H9 (cell line): ENCODE data around the gene INO80. TPM values are rescaled to one million over a fixed set of nuclear protein-coding genes. Genes with fewer than 3 reads are reported as not detected.

Experiments used
- DNase-seq: peaks from one replicate; pipeline ENCODE4 v3.0.0-alpha.2; 2017
- H2AFZ ChIP-seq: one replicate; pipeline ENCODE4 v1.6.1; 2013; ENCODE audit warnings: mild to moderate bottlenecking, low read length, control low read depth, moderate library complexity
- H2AK5ac ChIP-seq: 2 replicates; pipeline ENCODE4 v1.6.1; 2013; ENCODE audit warnings: low read length, control low read depth, mixed read lengths; ENCODE audit not compliant: insufficient read length
- H2BK120ac ChIP-seq: one replicate; pipeline ENCODE4 v1.6.1; 2013; ENCODE audit warnings: low read depth, mild to moderate bottlenecking, low read length, control low read depth, inconsistent platforms; ENCODE audit not compliant: poor library complexity, severe bottlenecking
- H2BK12ac ChIP-seq: 2 replicates; pipeline ENCODE4 v1.6.1; 2013; ENCODE audit warnings: low read length, control low read depth, mixed read lengths, low read depth; ENCODE audit not compliant: insufficient read length
- H2BK15ac ChIP-seq: 2 replicates; pipeline ENCODE4 v1.6.1; 2013; ENCODE audit warnings: low read depth, low read length, control low read depth
- H2BK20ac ChIP-seq: one replicate; pipeline ENCODE4 v1.6.1; 2013; ENCODE audit warnings: low read depth, mild to moderate bottlenecking, low read length, control low read depth, inconsistent platforms; ENCODE audit not compliant: poor library complexity, severe bottlenecking
- H2BK5ac ChIP-seq: 2 replicates; pipeline ENCODE4 v1.6.1; 2013; ENCODE audit warnings: low read length, control low read depth, mixed read lengths; ENCODE audit not compliant: insufficient read length
- H3K14ac ChIP-seq: 2 replicates; pipeline ENCODE4 v1.6.1; 2013; ENCODE audit warnings: low read length, control low read depth; ENCODE audit not compliant: insufficient read depth
- H3K18ac ChIP-seq: 2 replicates; pipeline ENCODE4 v1.6.1; 2013; ENCODE audit warnings: low read depth, mild to moderate bottlenecking, mixed read lengths, low read length, control low read depth; ENCODE audit not compliant: insufficient read length
- H3K23ac ChIP-seq: 2 replicates; pipeline ENCODE4 v1.6.1; 2013; ENCODE audit warnings: low read length, control low read depth, mixed read lengths, low read depth; ENCODE audit not compliant: insufficient read length
- H3K23me2 ChIP-seq: 2 replicates; pipeline ENCODE4 v1.6.1; 2013; ENCODE audit warnings: low read depth, mild to moderate bottlenecking, mixed read lengths, low read length, control low read depth; ENCODE audit not compliant: insufficient read length, poor library complexity, severe bottlenecking
- H3K27ac ChIP-seq: 2 replicates; pipeline ENCODE4 v1.5.1; 2013; ENCODE audit warnings: low read length, control low read depth, mixed read lengths, low read depth; ENCODE audit not compliant: insufficient read length
- H3K27me3 ChIP-seq: 2 replicates; pipeline ENCODE4 v1.6.1; 2013; ENCODE audit warnings: low read length, control low read depth, inconsistent platforms; ENCODE audit not compliant: insufficient read depth
- H3K4ac ChIP-seq: 2 replicates; pipeline ENCODE4 v1.6.1; 2013; ENCODE audit warnings: low read depth, mild to moderate bottlenecking, control low read depth, inconsistent platforms, low read length, moderate library complexity
- H3K4me1 ChIP-seq: 2 replicates; pipeline ENCODE4 v1.6.1; 2013; ENCODE audit warnings: low read length, control low read depth, inconsistent platforms; ENCODE audit not compliant: insufficient read depth
- H3K4me2 ChIP-seq: 2 replicates; pipeline ENCODE4 v1.6.1; 2013; ENCODE audit warnings: low read length, control low read depth, mixed read lengths; ENCODE audit not compliant: insufficient read length, insufficient read depth
- H3K56ac ChIP-seq: 2 replicates; pipeline ENCODE4 v1.6.1; 2013; ENCODE audit warnings: low read depth, mild to moderate bottlenecking, mixed read lengths, low read length, control low read depth; ENCODE audit not compliant: insufficient read length
- H3K79me1 ChIP-seq: 2 replicates; pipeline ENCODE4 v1.6.1; 2013; ENCODE audit warnings: low read depth, mild to moderate bottlenecking, moderate library complexity, low read length, control low read depth, inconsistent platforms; ENCODE audit not compliant: insufficient read depth, poor library complexity, severe bottlenecking
- H3K79me2 ChIP-seq: 2 replicates; pipeline ENCODE4 v1.6.1; 2013; ENCODE audit warnings: low read length, control low read depth, inconsistent platforms; ENCODE audit not compliant: insufficient read depth
- H3K9ac ChIP-seq: 2 replicates; pipeline ENCODE4 v1.6.1; 2013; ENCODE audit warnings: low read length, control low read depth, mixed read lengths; ENCODE audit not compliant: insufficient read length; ENCODE audit errors: extremely low read depth
- H3K9me3 ChIP-seq: one replicate; pipeline ENCODE4 v1.6.1; 2013; ENCODE audit warnings: low read depth, low read length, inconsistent platforms; ENCODE audit not compliant: control insufficient read depth
- H3T11ph ChIP-seq: one replicate; pipeline ENCODE4 v1.6.1; 2013; ENCODE audit warnings: mild to moderate bottlenecking, low read length, control low read depth, inconsistent platforms
- H4K20me1 ChIP-seq: one replicate; pipeline ENCODE4 v1.6.1; 2013; ENCODE audit not compliant: control insufficient read depth, insufficient read length, insufficient read depth
- H4K5ac ChIP-seq: 2 replicates; pipeline ENCODE4 v1.6.1; 2013; ENCODE audit warnings: low read depth, mild to moderate bottlenecking, mixed read lengths, low read length, control low read depth; ENCODE audit not compliant: insufficient read length
- H4K8ac ChIP-seq: replicated peaks from 2 replicates; pipeline ENCODE4 v1.6.1; 2013; ENCODE audit warnings: low read length, control low read depth, mixed read lengths, low read depth; ENCODE audit not compliant: insufficient read length
- H4K91ac ChIP-seq: 2 replicates; pipeline ENCODE4 v1.6.1; 2013; ENCODE audit warnings: low read depth, mild to moderate bottlenecking, moderate library complexity, mixed read lengths, low read length, control low read depth; ENCODE audit not compliant: insufficient read length
- H3K27ac Mint-ChIP-seq, 3 experiments: 2 replicates in 2 of 3; 3 replicates in 1 of 3; pipeline ENCODE4 v1.8.0; 2020 to 2021; ENCODE audit warnings: mixed read lengths in 3 of 3, mild to moderate bottlenecking in 1 of 3, moderate library complexity in 1 of 3
- H3K27me3 Mint-ChIP-seq: 2 replicates; pipeline ENCODE4 v1.8.0; 2021; ENCODE audit warnings: low read depth, mild to moderate bottlenecking, moderate library complexity, mixed read lengths
- H3K36me3 Mint-ChIP-seq, 3 experiments: 2 replicates in 2 of 3; 3 replicates in 1 of 3; pipeline ENCODE4 v1.8.0; 2020 to 2021; ENCODE audit warnings: low read depth in 3 of 3, mixed read lengths in 3 of 3; ENCODE audit not compliant: insufficient read depth in 1 of 3
- H3K4me1 Mint-ChIP-seq, 2 experiments: 2 replicates each; pipeline ENCODE4 v1.8.0; 2020; ENCODE audit warnings: mixed read lengths in 2 of 2
- H3K4me3 Mint-ChIP-seq, 2 experiments: 2 replicates in 1 of 2; 3 replicates in 1 of 2; pipeline ENCODE4 v1.8.0; 2020 to 2021; ENCODE audit warnings: mild to moderate bottlenecking in 2 of 2, mixed read lengths in 2 of 2, moderate library complexity in 1 of 2
- H3K9me3 Mint-ChIP-seq, 2 experiments: 2 replicates in 1 of 2; 3 replicates in 1 of 2; pipeline ENCODE4 v1.8.0; 2020; ENCODE audit warnings: mild to moderate bottlenecking in 2 of 2, mixed read lengths in 2 of 2, moderate library complexity in 1 of 2
- CTCF ChIP-seq: fragments of 200-600 bp; sonication (generic); conservative IDR thresholded peaks from 3 replicates; pipeline ENCODE4 v1.8.0; 2021; ENCODE audit warnings: antibody characterized with exemption, mild to moderate bottlenecking
- WGBS: extraction: QIAGEN DNeasy Blood & Tissue Kit; methylation state at CpG from one replicate; pipeline ENCODE4 v1.1.7; 2013; ENCODE audit warnings: missing lambda C conversion rate, low lambda C conversion rate, mixed read lengths; ENCODE audit not compliant: insufficient read length; ENCODE audit errors: extremely low coverage; 5-methylcytosine and 5-hydroxymethylcytosine counted together
- total RNA-seq: library from RNA; stranded (reverse); gene quantifications from 2 replicates; pipeline ENCODE4 v1.2.1, GENCODE V29; 2021

Gene INO80
- total RNA-seq, 1 experiment from 2014 or later = 29.2 TPM

GRCh38 chr15:41060505-41060904, 55.6 kb downstream of the INO80 start:
- peaks cover 75 to 92% (median 91%) of the 10 kb centered on the region in 3 experiments for H3K36me3 Mint-ChIP-seq
- no peak overlapping the region for H3K9ac ChIP-seq
- H3K27ac ChIP-seq = no peak overlapping the region
- no peaks in the 10 kb centered on the region for H3K79me2 ChIP-seq
- H4K91ac ChIP-seq = no peak overlapping the region
- no peak overlapping the region for H3K4me2 ChIP-seq
- no peak overlapping the region for H3K56ac ChIP-seq
- no peaks in the 10 kb centered on the region for H3K9me3 ChIP-seq
- no peaks in the 10 kb centered on the region for H4K20me1 ChIP-seq
- H3K4me1 ChIP-seq = no peaks in the 10 kb centered on the region
- DNase-seq = no peak
- H3T11ph ChIP-seq = no peak overlapping the region
- H3K79me1 ChIP-seq = no peaks in the 10 kb centered on the region
- H3K4me1 Mint-ChIP-seq = no peaks in the 10 kb centered on the region
- H3K27me3 Mint-ChIP-seq = no peaks in the 10 kb centered on the region
- WGBS = no CpG with 5 or more reads among the region's 3 CpGs
- no peak overlapping the region for H2BK5ac ChIP-seq
- no peak overlapping the region for H3K4me3 Mint-ChIP-seq
- no peak for TF ChIP-seq CTCF
- H3K27me3 ChIP-seq = no peaks in the 10 kb centered on the region
- no peaks in the 10 kb centered on the region for H3K23me2 ChIP-seq
- H3K9me3 Mint-ChIP-seq = peaks cover 21 to 29% of the 10 kb centered on the region in 2 experiments
- no peak overlapping the region for H3K14ac ChIP-seq
- H2BK15ac ChIP-seq = no peak overlapping the region
- H2BK12ac ChIP-seq = no peak overlapping the region
- no peak overlapping the region for H4K8ac ChIP-seq
- no peak overlapping the region for H3K18ac ChIP-seq
- H4K5ac ChIP-seq = no peak overlapping the region
- no peak overlapping the region for H3K4ac ChIP-seq
- H2AFZ ChIP-seq = no peak overlapping the region
- no peak overlapping the region for H2BK120ac ChIP-seq
- no peak overlapping the region for H2BK20ac ChIP-seq
- no peak overlapping the region for H2AK5ac ChIP-seq
- no peak overlapping the region for H3K23ac ChIP-seq
- no peak overlapping the region for H3K27ac Mint-ChIP-seq
